Parietal lobe (tissue), 1 donor: ENCODE data around the gene TAPBP. TPM values are rescaled to one million over a fixed set of nuclear protein-coding genes. Genes with fewer than 3 reads are reported as not detected.

Experiments
- total RNA-seq: library from RNA; depleted of rRNA; stranded (reverse); fragments of >200 nt; gene quantifications from one replicate; pipeline ENCODE4 v1.2.3, GENCODE V29; 2014

TAPBP gene
- total RNA-seq, result 12.2 TPM

DNA sequence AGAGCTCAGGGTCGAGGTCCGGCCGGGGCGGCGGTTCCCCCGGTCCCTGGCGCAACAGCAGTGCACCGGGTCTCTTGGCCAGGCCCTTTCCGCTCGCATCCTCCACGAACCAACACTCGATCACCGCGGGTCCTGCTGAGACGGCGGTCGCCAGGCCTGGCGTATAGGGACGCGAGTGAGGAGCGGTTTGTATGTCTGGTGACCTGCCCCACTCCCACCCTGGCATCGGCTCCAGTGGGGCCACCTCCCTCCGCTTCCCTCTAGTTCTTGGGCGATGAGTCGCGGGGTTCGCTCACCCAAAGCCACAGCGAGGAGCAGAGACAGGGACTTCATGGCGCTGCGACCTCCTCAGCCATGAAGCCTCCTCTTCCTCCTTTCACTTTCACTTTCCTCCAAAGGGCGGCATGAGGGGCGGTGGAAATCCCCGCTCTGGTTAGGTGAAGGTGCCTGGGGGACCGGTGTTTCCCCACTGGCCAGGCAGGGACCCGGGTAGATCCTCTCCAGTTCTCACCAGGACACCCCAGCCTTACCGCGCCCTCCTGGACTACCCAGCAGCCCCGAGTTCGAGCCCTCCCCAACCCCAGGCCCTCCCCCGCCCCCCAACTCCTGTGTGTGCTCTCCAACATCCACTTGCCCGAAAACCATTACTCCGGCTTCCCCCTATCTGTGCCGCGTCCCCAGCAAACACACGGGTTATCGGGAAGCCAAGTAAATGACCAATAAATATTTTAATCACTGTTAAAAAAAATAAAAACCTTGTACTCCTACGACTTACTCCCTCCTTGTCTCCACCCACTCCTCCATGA, at the start of gene TAPBP:
TAPBP (minus strand) TSS at position 370 of the 806 bp plus-strand sequence; CDS start at position 333, 37 bp downstream.

DNA sequence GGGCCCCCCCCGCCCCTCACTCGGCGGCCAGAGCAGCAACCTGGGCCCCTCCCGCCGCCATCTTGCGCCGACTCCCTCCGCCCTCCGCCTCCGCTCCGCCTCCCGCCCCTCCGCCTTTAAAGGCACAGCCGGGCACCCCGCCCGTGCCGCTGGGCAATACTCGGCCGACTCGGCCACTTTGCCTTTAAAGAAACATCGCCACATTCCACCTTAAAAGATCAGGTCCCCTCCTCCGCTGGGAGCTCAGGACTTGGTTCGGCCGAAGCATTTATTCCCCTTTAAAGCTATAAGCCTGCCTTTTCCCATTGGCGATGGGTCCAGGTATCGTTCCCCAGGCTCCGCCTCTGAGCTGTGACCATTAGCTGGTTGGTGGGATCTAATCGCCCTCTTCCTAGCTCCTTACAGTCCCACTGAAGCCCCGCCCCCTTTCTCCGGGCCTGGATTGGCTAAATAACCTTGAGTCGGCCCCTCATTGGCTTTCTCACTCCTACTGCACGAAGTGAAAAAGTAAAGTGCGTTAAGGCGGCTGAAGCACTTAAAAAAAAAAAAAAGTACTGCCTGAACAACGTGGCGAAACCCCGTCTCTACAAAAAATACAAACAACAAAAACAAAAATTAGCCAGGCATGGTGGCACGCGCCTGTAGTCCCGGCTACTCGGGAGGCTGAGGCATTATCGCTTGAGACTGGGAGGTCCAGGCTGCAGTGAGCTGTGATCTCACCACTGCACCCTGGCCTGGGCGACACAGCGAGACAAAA, 4.0 kb upstream of the TAPBP start, which contains the start of gene ZBTB22:
ZBTB22 (minus strand) TSS at position 76 of the 757 bp plus-strand sequence. CDS start 828 bp downstream, outside the sequence.

DNA sequence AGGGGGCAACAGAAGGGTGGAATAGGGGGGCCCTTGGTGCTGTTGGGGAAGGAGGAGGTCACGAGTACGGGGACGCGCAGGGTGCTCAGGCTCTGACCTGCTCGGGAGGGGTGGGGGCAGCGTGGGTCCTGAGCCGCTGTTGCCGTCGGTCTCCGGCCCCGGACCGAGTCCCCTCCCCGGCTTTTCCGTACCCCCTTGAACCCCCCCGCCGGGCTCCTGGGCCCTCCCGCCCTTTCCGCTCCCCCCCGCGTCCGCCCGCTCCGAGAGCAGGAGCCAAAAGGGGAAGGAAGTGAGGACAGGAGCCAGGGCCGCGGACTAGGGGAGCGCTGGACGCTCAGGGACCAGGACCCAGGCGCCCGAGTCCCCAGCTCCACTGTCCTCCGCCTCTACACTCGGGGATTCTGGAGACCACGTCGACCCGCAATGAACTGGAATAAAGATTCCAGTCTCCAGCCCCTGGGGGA, 15.1 kb downstream of the TAPBP start, which contains the start of gene RGL2:
RGL2 (minus strand) TSS at position 170 of the 464 bp plus-strand sequence. CDS start 332 bp downstream, outside the sequence.

DNA sequence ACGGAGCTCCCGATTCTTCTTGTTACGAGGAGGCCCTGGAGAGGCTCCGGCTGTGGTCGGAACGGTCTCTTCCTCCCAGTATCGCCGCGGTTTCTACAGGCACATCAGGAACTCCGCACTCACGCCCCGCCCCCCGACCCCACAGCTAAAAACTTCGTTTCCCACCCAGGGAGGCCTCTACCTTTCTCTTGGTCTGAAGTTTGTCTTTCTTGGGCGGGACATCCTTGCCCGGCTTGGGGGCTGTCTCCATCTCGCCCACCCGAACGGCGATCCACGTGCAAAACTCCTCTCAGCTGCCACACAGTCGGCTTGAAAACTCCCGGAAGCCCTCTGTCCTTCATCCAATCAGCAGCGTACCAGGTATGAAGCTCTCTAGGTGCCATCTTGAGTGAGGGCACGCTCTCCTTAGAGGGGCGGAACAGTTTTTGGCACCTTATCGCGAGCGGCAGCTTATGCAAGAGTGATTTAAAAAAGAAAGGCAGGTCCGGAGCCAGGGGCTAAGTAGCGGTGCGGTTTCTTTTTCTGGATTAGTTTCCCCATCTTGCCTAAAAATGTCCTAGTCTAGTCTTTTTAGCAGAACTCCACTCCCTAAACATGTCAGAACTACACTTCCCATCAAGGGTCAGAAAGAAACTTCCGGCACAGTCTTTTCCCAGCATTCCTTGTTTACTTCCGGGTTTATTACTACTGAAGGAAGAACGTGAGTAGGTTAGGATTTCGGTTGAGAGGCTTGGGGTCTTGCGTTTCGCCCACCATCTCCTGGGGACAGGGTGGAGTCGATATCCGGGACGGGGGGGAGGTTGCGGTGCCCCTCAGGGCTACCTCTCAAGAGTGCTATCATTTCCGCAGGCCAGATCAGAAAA, 24.7 kb downstream of the TAPBP start, which contains the start of the genes PFDN6 and WDR46:
PFDN6 (plus strand) TSS at position 681 of the 863 bp plus-strand sequence. CDS start 256 bp downstream, outside the sequence.
WDR46 (minus strand) TSS at position 319 of the 863 bp plus-strand sequence; CDS start at position 250, 69 bp downstream.

DNA sequence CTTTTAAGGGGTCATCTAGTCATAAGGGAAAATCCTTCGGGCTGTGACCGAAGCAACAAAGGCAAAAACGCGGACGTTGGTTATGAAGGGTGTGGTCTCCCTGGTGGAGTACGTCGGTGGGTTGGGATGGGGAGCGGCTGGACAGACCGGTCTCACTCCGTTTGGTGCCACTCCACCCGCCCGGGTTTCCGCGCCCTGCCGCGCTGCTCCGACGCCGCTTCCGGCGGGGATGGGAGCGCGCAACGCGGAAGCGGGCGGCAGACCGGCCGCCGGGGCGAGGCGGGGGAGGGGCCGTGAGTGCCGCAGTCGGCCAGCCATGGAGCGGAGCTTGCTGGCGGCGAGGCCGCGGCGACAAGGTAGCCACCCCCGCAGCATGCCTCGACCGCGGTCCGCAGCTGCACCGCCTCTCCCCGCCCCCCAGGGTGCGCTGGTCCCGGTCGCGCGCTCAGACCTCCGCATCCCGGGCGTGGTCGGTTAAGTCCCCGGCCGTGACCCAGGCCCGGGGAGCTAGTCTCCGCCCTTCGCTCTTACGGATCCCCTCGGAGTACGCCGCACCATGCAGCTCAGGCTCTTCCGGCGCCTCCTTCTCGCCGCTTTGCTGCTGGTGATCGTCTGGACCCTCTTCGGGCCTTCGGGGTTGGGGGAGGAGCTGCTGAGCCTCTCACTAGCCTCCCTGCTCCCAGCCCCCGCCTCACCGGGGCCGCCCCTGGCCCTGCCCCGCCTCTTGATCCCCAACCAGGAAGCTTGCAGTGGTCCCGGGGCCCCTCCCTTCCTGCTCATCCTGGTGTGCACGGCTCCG, 36.8 kb downstream of the TAPBP start, which contains the start of gene B3GALT4:
B3GALT4 (plus strand) TSS at position 260 of the 799 bp plus-strand sequence; CDS start at position 557, 297 bp downstream.

DNA sequence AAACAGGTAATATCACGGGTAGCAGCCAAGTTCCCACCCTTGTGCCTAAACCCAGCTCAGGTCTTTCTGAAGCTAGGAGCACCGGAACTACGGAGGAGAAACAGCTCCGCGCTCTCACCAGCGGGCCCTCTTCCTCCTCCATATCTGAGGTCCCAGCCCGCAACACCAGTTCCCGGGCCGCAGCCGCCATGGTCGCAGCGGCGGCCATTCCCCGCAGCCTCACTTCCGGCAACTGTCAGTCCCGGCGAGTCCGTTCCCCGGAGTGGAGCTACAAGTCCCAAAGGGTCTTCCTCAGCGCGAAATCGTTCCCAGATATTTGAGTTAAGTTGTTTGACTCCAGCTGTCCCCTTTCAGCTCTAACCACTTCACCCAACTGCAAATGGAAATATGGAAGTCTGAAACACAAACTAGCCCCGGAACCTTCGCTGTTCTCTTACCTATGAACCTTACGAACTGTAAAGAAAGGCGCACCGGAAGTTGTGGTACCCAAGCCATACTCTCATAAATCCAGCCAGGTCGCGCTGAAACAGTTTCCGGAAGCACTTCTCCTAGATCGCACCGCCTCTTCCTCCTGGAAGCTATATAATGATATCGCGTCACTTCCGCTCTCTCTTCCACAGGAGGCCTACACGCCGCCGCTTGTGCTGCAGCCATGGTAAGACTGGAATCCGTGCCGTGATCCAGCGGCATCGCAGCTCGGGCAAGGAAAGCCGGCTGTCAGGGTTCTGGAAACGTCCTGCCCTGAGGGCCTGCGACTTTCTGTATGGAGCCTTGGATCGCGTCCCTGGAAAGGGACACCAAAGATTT, 42.2 kb downstream of the TAPBP start, which contains the start of the genes RPS18 and VPS52:
RPS18 (plus strand) TSS at position 608 of the 807 bp plus-strand sequence; CDS start at position 653, 45 bp downstream.
VPS52 (minus strand) TSS at position 409 of the 807 bp plus-strand sequence; CDS start at position 208, 201 bp downstream.

Other genes with a start within 250 kb of the TAPBP start
- 0.94 TPM for gene HLA-DPA1, start 240.4 kb downstream of the TAPBP start, total RNA-seq
- gene HLA-DPB1, start 238.1 kb downstream of the TAPBP start, total RNA-seq, result 1.9 TPM
- 3.4 TPM for gene COL11A2, start 121.6 kb downstream of the TAPBP start, total RNA-seq
- gene RXRB, start 113.4 kb downstream of the TAPBP start, total RNA-seq, result 33.2 TPM
- gene SLC39A7, start 113.2 kb downstream of the TAPBP start, total RNA-seq, result 36.9 TPM
- gene HSD17B8, start 109.4 kb downstream of the TAPBP start, total RNA-seq, result 4.4 TPM
- 21.9 TPM for gene RING1, start 105.6 kb downstream of the TAPBP start, total RNA-seq
- 47.6 TPM for gene VPS52, start 42.2 kb downstream of the TAPBP start, total RNA-seq
- 3,808 TPM for gene RPS18, start 42.0 kb downstream of the TAPBP start, total RNA-seq
- gene B3GALT4, start 37.0 kb downstream of the TAPBP start, total RNA-seq, result 12.8 TPM
- gene WDR46, start 24.8 kb downstream of the TAPBP start, total RNA-seq, result 39.4 TPM
- 18.5 TPM for gene PFDN6, start 24.5 kb downstream of the TAPBP start, total RNA-seq
- 22.8 TPM for gene RGL2, start 15.1 kb downstream of the TAPBP start, total RNA-seq
- 24.7 TPM for gene ZBTB22, start 3.7 kb upstream of the TAPBP start, total RNA-seq
- gene DAXX, start 8.9 kb upstream of the TAPBP start, total RNA-seq, result 25.0 TPM
- 7.8 TPM for gene KIFC1, start 77.7 kb upstream of the TAPBP start, total RNA-seq
- gene PHF1, start 96.9 kb upstream of the TAPBP start, total RNA-seq, result 32.9 TPM
- gene CUTA, start 104.0 kb upstream of the TAPBP start, total RNA-seq, result 59.8 TPM
- 48.8 TPM for gene SYNGAP1, start 106.0 kb upstream of the TAPBP start, total RNA-seq
- 8.1 TPM for gene ZBTB9, start 140.5 kb upstream of the TAPBP start, total RNA-seq